A549 (cell line): ENCODE results near the gene ZNF230. TPM values are rescaled to one million over a fixed set of nuclear protein-coding genes. Genes with fewer than 3 reads are reported as not detected.
A peak's percentile ranks its signal among the peaks of the same experiment; 100 is the strongest.

ENCODE experiments used
- ATAC-seq, 2 experiments: fragments of 200-7000 bp in 1 of 2; fragments of >200 bp in 1 of 2; cut with Nextera tagmentation in 1 of 2; cut with Tn5 transposase in 1 of 2; 3 replicates each; pipeline versions ENCODE4 v1.8.0 to v1.9.1; 2018 to 2020; ENCODE audit warnings: mild to moderate bottlenecking in 1 of 2, moderate library complexity in 1 of 2
- CTCF ChIA-PET: fragments of 300-600 bp; sonication (Branson Sonifier 250); formaldehyde crosslinking; extraction: SDS; loops from one replicate; lab custom pipeline; 2021; ENCODE audit warnings: antibody characterized with exemption, inconsistent platforms; lab: Yijun Ruan, JAX
- POLR2A ChIA-PET: fragments of 350-600 bp; formaldehyde crosslinking; extraction: SDS; loops from one replicate; lab custom pipeline; 2021; ENCODE audit warnings: antibody characterized with exemption, inconsistent platforms; lab: Yijun Ruan, JAX
- DNase-seq, 2 experiments: peaks; one replicate each; pipeline versions ENCODE4 v3.0.0 to v3.0.0-alpha.2; 2011 to 2016; ENCODE audit warnings: low read depth in 1 of 2, low spot score in 1 of 2
- FAIRE-seq: peaks from 2 replicates; lab custom pipeline; 2011; peaks lifted over from hg19 to GRCh38; lab: Jason Lieb, UNC
- H3K27ac ChIP-seq, 2 experiments: fragments of >200 bp; sonication (Bioruptor Twin); formaldehyde crosslinking; 3 replicates each; pipeline ENCODE4 v1.5.1; 2016 to 2017
- H3K4me1 ChIP-seq: fragments of >200 bp; sonication (Bioruptor Twin); formaldehyde crosslinking; 3 replicates; pipeline ENCODE4 v1.6.1; 2016
- H3K4me2 ChIP-seq: fragments of >200 bp; sonication (Bioruptor Twin); formaldehyde crosslinking; 3 replicates; pipeline ENCODE4 v1.6.1; 2016
- H3K4me3 ChIP-seq: fragments of >200 bp; sonication (Bioruptor Twin); formaldehyde crosslinking; 3 replicates; pipeline ENCODE4 v1.5.1; 2016
- H3K9me3 ChIP-seq: fragments of >200 bp; sonication (Bioruptor Twin); formaldehyde crosslinking; 3 replicates; pipeline ENCODE4 v1.6.1; 2016
- CBX2 ChIP-seq: fragments of 200-600 bp; sonication (generic); IDR thresholded peaks from 2 replicates; pipeline ENCODE4 v1.6.1; 2016; ENCODE audit warnings: low read depth, mild to moderate bottlenecking, borderline replicate concordance
- CBX8 ChIP-seq: fragments of 200-600 bp; sonication (generic); IDR thresholded peaks from 2 replicates; pipeline ENCODE4 v1.6.1; 2016
- CEBPB ChIP-seq, 2 experiments: fragments of >200 bp in 1 of 2; sonication (Bioruptor Twin) in 1 of 2; formaldehyde crosslinking in 1 of 2; IDR thresholded peaks; 2 replicates each; pipeline ENCODE4 v1.6.1; 2012 to 2016
- FOSL2 ChIP-seq, 2 experiments: fragments of 450-650 bp in 1 of 2; fragments of >200 bp in 1 of 2; sonication (Bioruptor Twin) in 1 of 2; formaldehyde crosslinking; IDR thresholded peaks; 2 replicates each; pipeline versions ENCODE4 v1.5.0 to v1.6.1; 2016 to 2020; ENCODE audit warnings: mild to moderate bottlenecking in 1 of 2, moderate library complexity in 1 of 2
- HEYL ChIP-seq: fragments of 250-450 bp; sonication (Bioruptor Pico); IDR thresholded peaks from 2 replicates; pipeline ENCODE4 v1.8.0; 2021; ENCODE audit warnings: mild to moderate bottlenecking, moderate library complexity
- HOXA7 ChIP-seq: fragments of 250-450 bp; sonication (Bioruptor Pico); IDR thresholded peaks from 2 replicates; pipeline ENCODE4 v1.5.0; 2020; ENCODE audit warnings: mild to moderate bottlenecking, moderate library complexity
- HOXB13 ChIP-seq: fragments of 250-450 bp; sonication (Bioruptor Pico); IDR thresholded peaks from 2 replicates; pipeline ENCODE4 v1.5.0; 2020; ENCODE audit warnings: low read depth, mild to moderate bottlenecking, moderate library complexity
- HOXB5 ChIP-seq: fragments of 250-450 bp; sonication (Bioruptor Pico); IDR thresholded peaks from 2 replicates; pipeline ENCODE4 v1.5.0; 2020; ENCODE audit warnings: mild to moderate bottlenecking, moderate library complexity
- JUN ChIP-seq, 2 experiments: fragments of >200 bp; sonication (Bioruptor Twin); formaldehyde crosslinking; IDR thresholded peaks; 2 replicates in 1 of 2; 3 replicates in 1 of 2; pipeline ENCODE4 v1.6.1; 2016 to 2017
- JUNB ChIP-seq: fragments of >200 bp; sonication (Bioruptor Twin); formaldehyde crosslinking; IDR thresholded peaks from 2 replicates; pipeline ENCODE4 v1.6.1; 2016
- KDM1A ChIP-seq: fragments of 200-600 bp; sonication (generic); IDR thresholded peaks from 2 replicates; pipeline ENCODE4 v1.6.1; 2016; ENCODE audit warnings: low read depth, mild to moderate bottlenecking
- KDM5A ChIP-seq: fragments of 200-600 bp; sonication (generic); IDR thresholded peaks from 2 replicates; pipeline ENCODE4 v1.6.1; 2016; ENCODE audit warnings: antibody characterized with exemption, mild to moderate bottlenecking
- MAFK ChIP-seq: fragments of 450-650 bp; IDR thresholded peaks from 2 replicates; pipeline ENCODE4 v1.6.1; 2014; ENCODE audit not compliant: partially characterized antibody
- MYC ChIP-seq: IDR thresholded peaks from 2 replicates; pipeline ENCODE4 v1.6.1; 2012; ENCODE audit warnings: mild to moderate bottlenecking, inconsistent platforms, low read length, improper control_type of control experiment, borderline replicate concordance
- PHF8 ChIP-seq: fragments of 200-600 bp; sonication (generic); IDR thresholded peaks from 2 replicates; pipeline ENCODE4 v1.6.1; 2016; ENCODE audit warnings: low read depth, mild to moderate bottlenecking, antibody characterized with exemption, moderate library complexity, borderline replicate concordance
- POLR2A ChIP-seq: IDR thresholded peaks from 2 replicates; pipeline ENCODE4 v1.6.1; 2012; ENCODE audit warnings: mild to moderate bottlenecking, low read length
- POLR2AphosphoS2 ChIP-seq: conservative IDR thresholded peaks from 2 replicates; pipeline ENCODE4 v1.6.1; 2012; ENCODE audit warnings: low read length, improper control_type of control experiment, inconsistent platforms
- RAD21 ChIP-seq, 2 experiments: fragments of >200 bp in 1 of 2; sonication (Bioruptor Twin) in 1 of 2; formaldehyde crosslinking in 1 of 2; IDR thresholded peaks in 1 of 2; conservative IDR thresholded peaks in 1 of 2; 2 replicates in 1 of 2; 3 replicates in 1 of 2; pipeline ENCODE4 v1.6.1; 2012 to 2018; ENCODE audit warnings: inconsistent platforms in 1 of 2
- RFX5 ChIP-seq: fragments of 450-650 bp; IDR thresholded peaks from 2 replicates; pipeline ENCODE4 v1.7.1; 2014; ENCODE audit warnings: antibody characterized with exemption, mild to moderate bottlenecking, moderate library complexity
- WGBS: methylation state at CpG from one replicate; pipeline ENCODE4 v1.1.6; 2017; ENCODE audit errors: missing lambda C conversion rate; 5-methylcytosine and 5-hydroxymethylcytosine counted together
- polyA plus RNA-seq, 4 experiments: library from polyadenylated mRNA; depleted of rRNA in 3 of 4; stranded (reverse); fragments of >200 nt; fragmentation: RNase III in 1 of 4; extraction: RNeasy Plus Mini Kit Qiagen cat#74134 plus additional on column Dnase treatment in 1 of 4; gene quantifications; 2 replicates in 3 of 4; 3 replicates in 1 of 4; pipeline ENCODE4 v1.2.3, GENCODE V29; 2011 to 2017
- TF ChIP-seq, protein P1 (sequence below): IDR thresholded peaks from 2 replicates; pipeline ENCODE4 v1.6.1; 2012
- TF ChIP-seq, protein P2 (sequence below): fragments of 150-350 bp; IDR thresholded peaks from 2 replicates; pipeline ENCODE4 v1.6.1; 2014; ENCODE audit warnings: low read depth, mild to moderate bottlenecking, low read length

ZNF230 gene
- polyA plus RNA-seq, 2 of the 4 experiments (the other 2 are of a cell fraction): 3.1 to 6.2 TPM

DNA sequence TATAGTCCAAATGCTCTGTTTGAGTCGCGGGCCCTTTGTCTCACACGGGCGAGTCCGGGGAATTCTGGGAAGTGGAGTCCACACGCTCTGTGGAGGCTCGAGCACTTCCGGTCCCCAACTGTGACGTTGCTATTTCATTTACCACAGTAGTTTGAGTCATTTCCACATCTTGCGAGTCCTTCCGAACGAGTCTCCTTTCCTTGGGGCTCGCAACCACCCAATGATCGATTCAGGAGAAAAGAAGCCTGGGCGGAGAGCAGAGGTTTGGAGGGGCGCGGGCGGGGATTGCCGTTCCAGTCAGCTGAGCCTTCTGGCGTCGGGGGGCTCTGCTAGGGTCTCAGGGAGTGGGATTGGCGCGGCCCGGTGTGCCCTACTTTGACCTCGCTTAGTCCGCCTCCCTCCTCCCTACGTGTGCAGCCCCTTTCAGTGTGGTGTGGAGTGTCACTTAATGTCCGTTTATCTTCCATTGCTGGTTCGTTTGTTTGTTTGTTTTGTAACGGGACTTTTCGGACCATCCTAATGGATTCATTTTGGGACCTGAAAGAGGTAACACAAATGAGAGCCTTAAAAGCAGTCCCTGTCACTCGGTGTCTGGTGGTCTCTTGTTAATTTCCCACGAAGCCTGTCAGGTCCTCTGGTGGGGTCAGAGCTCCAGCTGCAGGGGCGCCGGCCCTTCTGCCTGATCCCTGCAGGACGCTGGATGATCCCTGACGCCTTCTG, 22.6 kb downstream of the ZNF230 start, which contains the start of gene ZNF222:
ZNF222 (plus strand) TSS at position 163 of the 720 bp plus-strand sequence; CDS start at position 221, 58 bp downstream.
- Histone ChIP-seq H3K4me2 (peak within 1 kb of the TSS; percentile 81), H3K4me1 (no peaks in the 10 kb centered on the region), H3K4me3 (peak within 1 kb of the TSS; percentile 89), H3K27ac (peak within 1 kb of the TSS; percentile 81 to 87), H3K9me3 (peaks cover 52% of the 10 kb centered on the region)
- TF ChIP-seq, protein P1, sequence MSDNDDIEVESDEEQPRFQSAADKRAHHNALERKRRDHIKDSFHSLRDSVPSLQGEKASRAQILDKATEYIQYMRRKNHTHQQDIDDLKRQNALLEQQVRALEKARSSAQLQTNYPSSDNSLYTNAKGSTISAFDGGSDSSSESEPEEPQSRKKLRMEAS: peak; percentile 51; the same call in 1 of the 2 replicates
- TF ChIP-seq PHF8 (peak; percentile 54; the same call in 1 of the 2 replicates), CEBPB (IDR thresholded peaks at IDR 0.05) (peak in 1 of 2 experiments; percentile 19; a peak in 1 of 4 replicates), POLR2A (0 out of 2 replicates have a peak, but pooled peaks have one; percentile 9), HEYL (CRISPR knock-in tag) (no peak), FOSL2 (IDR thresholded peaks at IDR 0.05) (no peak), FOSL2 (CRISPR knock-in tag; IDR thresholded peaks at IDR 0.05) (peak; percentile 42), CBX8 (no peak), MYC (no peak), MAFK (peak; percentile 11)
- DNase-seq: peak; percentile 70 to 89
- POLR2A ChIA-PET: no interaction called here
- peak; percentile 99 for ATAC-seq
- WGBS: 9% methylated on average over 37 of the region's 37 CpGs
- CTCF ChIA-PET: interaction anchor here (0.9 kb wide), 1 partner anchor 176 kb away, joined by 4 read pairs; no protein-coding TSS in a partner anchor
- peak; percentile 81 for FAIRE-seq

DNA sequence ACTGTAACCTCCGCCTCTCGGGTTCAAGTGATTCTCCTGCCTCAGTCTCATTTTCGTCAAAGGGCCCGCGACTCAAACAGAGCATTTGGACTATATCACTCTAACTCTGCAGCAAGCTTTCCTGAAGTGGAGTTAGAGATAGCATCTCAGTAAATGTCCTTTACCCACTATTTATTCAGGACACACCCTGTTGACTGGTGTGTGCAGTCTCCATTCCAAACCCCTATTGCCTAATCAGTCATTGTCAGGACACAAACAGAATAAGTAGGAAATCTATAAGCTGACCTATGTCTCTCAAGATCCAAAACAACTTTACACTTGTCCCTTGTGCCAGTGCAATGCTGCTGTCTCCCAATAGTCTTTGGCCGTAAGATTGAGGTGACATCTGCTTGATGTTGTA, 23.9 kb downstream of the ZNF230 start:
- FAIRE-seq: no peak
- no peak overlapping the region for H3K4me2 ChIP-seq
- H3K4me3 ChIP-seq: no peak overlapping the region
- POLR2A ChIA-PET: no interaction called here
- CTCF ChIA-PET: no interaction called here
- ATAC-seq: no peak
- 88% methylated on average over 6 of the region's 6 CpGs for WGBS
- no peak for DNase-seq
- TF ChIP-seq MAFK (no peak), KDM1A (no peak), HOXB5 (CRISPR knock-in tag) (no peak), CEBPB (IDR thresholded peaks at IDR 0.05) (no peak), RFX5 (no peak), HOXB13 (CRISPR knock-in tag) (no peak), POLR2AphosphoS2 (no peak), HOXA7 (no peak), CBX2 (no peak)
- TF ChIP-seq, protein P2, sequence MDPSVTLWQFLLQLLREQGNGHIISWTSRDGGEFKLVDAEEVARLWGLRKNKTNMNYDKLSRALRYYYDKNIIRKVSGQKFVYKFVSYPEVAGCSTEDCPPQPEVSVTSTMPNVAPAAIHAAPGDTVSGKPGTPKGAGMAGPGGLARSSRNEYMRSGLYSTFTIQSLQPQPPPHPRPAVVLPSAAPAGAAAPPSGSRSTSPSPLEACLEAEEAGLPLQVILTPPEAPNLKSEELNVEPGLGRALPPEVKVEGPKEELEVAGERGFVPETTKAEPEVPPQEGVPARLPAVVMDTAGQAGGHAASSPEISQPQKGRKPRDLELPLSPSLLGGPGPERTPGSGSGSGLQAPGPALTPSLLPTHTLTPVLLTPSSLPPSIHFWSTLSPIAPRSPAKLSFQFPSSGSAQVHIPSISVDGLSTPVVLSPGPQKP: no peak
- no peak overlapping the region for H3K27ac ChIP-seq
- peaks cover 64% of the 10 kb centered on the region for H3K9me3 ChIP-seq
- H3K4me1 ChIP-seq: no peaks in the 10 kb centered on the region

DNA sequence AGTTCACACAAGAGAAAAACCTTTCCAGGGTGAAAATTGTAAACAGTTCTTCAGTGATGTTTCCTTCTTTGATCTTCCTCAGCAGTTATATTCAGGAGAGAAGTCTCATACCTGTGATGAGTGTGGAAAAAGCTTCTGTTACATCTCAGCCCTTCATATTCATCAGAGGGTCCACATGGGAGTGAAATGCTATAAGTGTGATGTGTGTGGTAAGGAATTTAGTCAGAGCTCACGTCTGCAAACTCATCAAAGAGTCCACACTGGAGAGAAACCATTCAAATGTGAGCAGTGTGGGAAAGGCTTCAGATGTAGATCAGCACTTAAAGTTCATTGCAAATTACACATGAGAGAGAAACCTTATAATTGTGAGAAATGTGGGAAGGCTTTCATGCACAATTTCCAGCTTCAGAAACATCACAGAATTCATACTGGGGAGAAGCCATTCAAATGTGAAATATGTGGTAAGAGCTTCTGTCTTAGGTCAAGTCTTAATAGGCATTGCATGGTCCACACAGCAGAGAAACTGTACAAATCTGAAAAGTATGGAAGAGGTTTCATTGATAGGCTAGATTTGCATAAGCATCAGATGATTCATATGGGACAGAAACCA, 29.3 kb downstream of the ZNF230 start:
- H3K4me3 ChIP-seq: no peak overlapping the region
- no peak overlapping the region for H3K27ac ChIP-seq
- CTCF ChIA-PET: no interaction called here
- no peaks in the 10 kb centered on the region for H3K4me1 ChIP-seq
- WGBS: 7% methylated on average over 1 of the region's 1 CpG
- 0 out of 2 replicates have a peak, but pooled peaks have one; percentile 36 for TF ChIP-seq KDM1A
- no peak for TF ChIP-seq HOXA7
- TF ChIP-seq, all 56 proteins: peak for 1
- DNase-seq: no peak
- peak; percentile 81 for FAIRE-seq
- POLR2A ChIA-PET: no interaction called here
- Histone ChIP-seq H3K9me3 (peaks cover 90% of the 10 kb centered on the region), H3K4me2 (no peak overlapping the region)
- no peak for ATAC-seq

DNA sequence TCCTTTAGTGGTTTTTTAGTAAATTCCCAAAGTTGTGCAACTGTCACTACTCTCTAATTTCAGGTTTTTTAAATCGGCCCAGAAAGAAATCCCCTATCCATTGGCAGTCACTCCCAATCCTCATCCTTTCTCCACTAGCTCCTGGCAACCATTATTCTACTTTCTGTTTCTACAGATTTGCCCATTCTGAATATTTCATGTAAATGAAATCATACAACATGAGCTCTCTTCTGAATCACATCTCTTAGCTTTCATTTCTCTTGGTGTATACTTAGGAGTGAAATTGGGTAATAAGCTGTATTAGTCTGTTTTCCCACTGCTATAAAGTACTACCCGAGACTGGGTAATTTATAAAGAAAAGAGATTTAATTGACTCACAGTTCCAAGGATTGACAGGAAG, 39.4 kb downstream of the ZNF230 start:
- 7% methylated on average over 2 of the region's 2 CpGs for WGBS
- H3K27ac ChIP-seq: no peak overlapping the region
- ChIA-PET CTCF (no interaction called here), POLR2A (no interaction called here)
- peaks cover 53% of the 10 kb centered on the region for H3K9me3 ChIP-seq
- no peak for DNase-seq
- no peak overlapping the region for H3K4me3 ChIP-seq
- FAIRE-seq: no peak
- H3K4me2 ChIP-seq: no peak overlapping the region
- no peaks in the 10 kb centered on the region for H3K4me1 ChIP-seq
- TF ChIP-seq JUNB (no peak), KDM5A (no peak), JUN (IDR thresholded peaks at IDR 0.05) (no peak), RAD21 (conservative IDR thresholded peaks at IDR 0.05 in 1 of 2, IDR thresholded peaks at IDR 0.05 in 1 of 2) (no peak)
- TF ChIP-seq, protein P1: no peak
- ATAC-seq: no peak
